Breast epithelium (tissue), 4 donors: ENCODE measurements around the gene VAMP2. TPM values are rescaled to one million over a fixed set of nuclear protein-coding genes. Genes with fewer than 3 reads are reported as not detected.

Experiments used
- DNase-seq, 2 donors: peaks; one replicate each; pipeline ENCODE4 v3.0.0-alpha.2; 2019; ENCODE audit warnings: low spot score in 2 of 2
- H3K27ac ChIP-seq, 2 donors: fragments of 200-600 bp; sonication (generic) in 1 of 2; one replicate each; pipeline ENCODE4 v1.5.1; 2016 to 2019; ENCODE audit warnings: mild to moderate bottlenecking in 1 of 2
- H3K27me3 ChIP-seq, 2 donors: fragments of 200-600 bp; sonication (generic) in 1 of 2; one replicate each; pipeline versions ENCODE4 v1.5.1 to v1.6.0; 2017 to 2019; ENCODE audit warnings: control low read depth in 1 of 2, mild to moderate bottlenecking in 1 of 2
- H3K36me3 ChIP-seq: fragments of 200-600 bp; one replicate; pipeline ENCODE4 v1.5.1; 2019
- H3K4me1 ChIP-seq, 2 donors: fragments of 200-600 bp; sonication (generic); one replicate each; pipeline ENCODE4 v1.5.1; 2016 to 2019; ENCODE audit warnings: control low read depth in 1 of 2
- H3K4me3 ChIP-seq, 3 donors: fragments of 200-600 bp; sonication (generic); 1 replicate in 2 of 3; 2 replicates in 1 of 3; pipeline ENCODE4 v1.5.1; 2016 to 2019; ENCODE audit warnings: mild to moderate bottlenecking in 3 of 3, moderate library complexity in 2 of 3
- H3K9me3 ChIP-seq, 2 donors: fragments of 200-600 bp; sonication (generic) in 1 of 2; one replicate each; pipeline ENCODE4 v1.5.1; 2016 to 2019; ENCODE audit warnings: control low read depth in 1 of 2
- CTCF ChIP-seq, 3 donors: fragments of 450-650 bp; IDR thresholded peaks; one replicate each; pipeline ENCODE4 v1.5.1; 2016 to 2017; ENCODE audit warnings: antibody characterized with exemption in 3 of 3, mild to moderate bottlenecking in 3 of 3, moderate library complexity in 3 of 3
- POLR2A ChIP-seq: fragments of 450-650 bp; IDR thresholded peaks from one replicate; pipeline ENCODE4 v1.6.1; 2016; ENCODE audit warnings: antibody characterized with exemption, mild to moderate bottlenecking, moderate library complexity
- POLR2AphosphoS5 ChIP-seq, 3 donors: sonication (generic); formaldehyde crosslinking; IDR thresholded peaks; one replicate each; pipeline ENCODE4 v1.6.1; 2017; ENCODE audit warnings: antibody characterized with exemption in 3 of 3
- intact Hi-C: fragments of 100-400 bp; cut with DNase I; formaldehyde crosslinking; loops from one replicate; pipeline ENCODE4 v1.15.1; 2023; ENCODE audit warnings: low total_unique reads
- total RNA-seq, 3 donors: library from RNA; depleted of rRNA; stranded (reverse); fragments of >200 nt; gene quantifications; one replicate each; pipeline ENCODE4 v1.1.0, GENCODE V29; 2016

VAMP2 gene
- total RNA-seq, 3 donors from 2014 or later: 21.8 to 30.2 (median 28.1) TPM

- Histone ChIP-seq H3K4me1 (peaks cover 0 to 4% of the 10 kb centered on the region in 2 donors), H3K27ac (peak overlapping the region; percentile 46 to 70), H3K36me3 (peaks cover 41% of the 10 kb centered on the region), H3K27me3 (no peaks in the 10 kb centered on the region), H3K4me3 (no peak overlapping the region), H3K9me3 (no peaks in the 10 kb centered on the region)
- intact Hi-C loops: no loop called here
- no peak for DNase-seq
- no peak for TF ChIP-seq POLR2A
- no peak for TF ChIP-seq CTCF (IDR thresholded peaks at IDR 0.05)
- no peak for TF ChIP-seq POLR2AphosphoS5 (IDR thresholded peaks at IDR 0.05)
Observed at GRCh38 chr17:8142887-8143580, 19.7 kb downstream of the VAMP2 start.

- H3K27ac ChIP-seq: peak overlapping the region; percentile 46 to 70
- no peak for TF ChIP-seq POLR2AphosphoS5 (IDR thresholded peaks at IDR 0.05)
- TF ChIP-seq CTCF (IDR thresholded peaks at IDR 0.05): no peak
- TF ChIP-seq POLR2A: no peak
- no peaks in the 10 kb centered on the region for H3K9me3 ChIP-seq
- no peak overlapping the region for H3K4me3 ChIP-seq
- H3K36me3 ChIP-seq: peaks cover 34% of the 10 kb centered on the region
- no peak for DNase-seq
- H3K27me3 ChIP-seq: no peaks in the 10 kb centered on the region
- intact Hi-C loops: no loop called here
- H3K4me1 ChIP-seq: peaks cover 0 to 7% of the 10 kb centered on the region in 2 donors
Observed at GRCh38 chr17:8142158-8142886, 20.4 kb downstream of the VAMP2 start.

GRCh38 chr17:8141741-8142140 lies 21.0 kb downstream of the VAMP2 start:
- no peak for DNase-seq
- H3K36me3 ChIP-seq: peaks cover 29% of the 10 kb centered on the region
- intact Hi-C loops: no loop called here
- H3K4me3 ChIP-seq: no peak overlapping the region
- H3K27ac ChIP-seq: peak overlapping the region in 1 of 2 donors; percentile 46
- H3K9me3 ChIP-seq: no peaks in the 10 kb centered on the region
- H3K27me3 ChIP-seq: no peaks in the 10 kb centered on the region
- H3K4me1 ChIP-seq: peaks cover 0 to 7% of the 10 kb centered on the region in 2 donors
- TF ChIP-seq POLR2AphosphoS5 (IDR thresholded peaks at IDR 0.05) (no peak), POLR2A (no peak), CTCF (IDR thresholded peaks at IDR 0.05) (no peak)

- peak overlapping the region in 1 of 2 donors; percentile 92 for H3K27ac ChIP-seq
- no peaks in the 10 kb centered on the region for H3K27me3 ChIP-seq
- peaks cover 0 to 7% of the 10 kb centered on the region in 2 donors for H3K4me1 ChIP-seq
- peak in 1 of 2 donors; percentile 44 for DNase-seq
- H3K4me3 ChIP-seq: no peak overlapping the region
- intact Hi-C loops: no loop called here
- TF ChIP-seq POLR2A: no peak
- TF ChIP-seq POLR2AphosphoS5 (IDR thresholded peaks at IDR 0.05): peak in 1 of 3 donors; percentile 35
- TF ChIP-seq CTCF (IDR thresholded peaks at IDR 0.05): no peak
- H3K9me3 ChIP-seq: no peaks in the 10 kb centered on the region
- H3K36me3 ChIP-seq: peaks cover 22% of the 10 kb centered on the region
Observed at GRCh38 chr17:8141045-8141444, 21.7 kb downstream of the VAMP2 start.
